ENCODE data around the gene OR8G5.
A peak's percentile ranks its signal among the peaks of the same experiment; 100 is the strongest.
"Not testable (repeated sequence)": the region's sequence is repeated elsewhere in the genome, so short reads cannot be mapped to it uniquely, and the experiment has no call there.

Gene OR8G5

GRCh38 chr11:124256076-124256475 lies at the start of gene OR8G5:
TSS of gene OR8G5 (plus strand) at chr11:124256376. CDS start at chr11:124264932, 8,556 bp downstream.
- no peak for DNase-seq (ENCODE audit: low read depth)

- no peak for DNase-seq (ENCODE audit: low read depth)
Measured at GRCh38 chr11:124207102-124207792, 48.9 kb upstream of the OR8G5 start.

GRCh38 chr11:124209824-124210357 lies 46.3 kb upstream of the OR8G5 start:
- no peak for DNase-seq (ENCODE audit: low read depth)

DNA sequence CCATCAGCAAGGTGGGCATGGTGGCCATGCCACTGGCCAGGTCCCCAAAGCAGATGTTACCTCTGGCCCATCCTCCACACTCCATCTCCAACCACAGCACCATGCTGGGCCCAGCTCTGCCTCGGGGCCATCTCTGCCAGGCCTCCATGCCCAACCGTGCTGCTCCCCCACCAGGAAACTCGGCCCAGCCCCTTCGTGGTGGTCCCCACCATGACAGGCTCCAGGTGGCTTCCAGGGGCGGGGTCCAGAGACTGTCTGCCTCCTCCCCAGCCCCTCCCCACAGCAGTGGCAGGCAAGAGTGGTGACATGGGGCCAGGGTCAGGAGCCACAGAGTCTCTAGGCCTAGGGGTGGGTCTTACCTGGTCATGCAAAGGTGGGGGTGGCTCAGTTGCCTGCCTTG lies 45.8 kb upstream of the OR8G5 start:
- no peak for DNase-seq (ENCODE audit: low read depth)

DNA sequence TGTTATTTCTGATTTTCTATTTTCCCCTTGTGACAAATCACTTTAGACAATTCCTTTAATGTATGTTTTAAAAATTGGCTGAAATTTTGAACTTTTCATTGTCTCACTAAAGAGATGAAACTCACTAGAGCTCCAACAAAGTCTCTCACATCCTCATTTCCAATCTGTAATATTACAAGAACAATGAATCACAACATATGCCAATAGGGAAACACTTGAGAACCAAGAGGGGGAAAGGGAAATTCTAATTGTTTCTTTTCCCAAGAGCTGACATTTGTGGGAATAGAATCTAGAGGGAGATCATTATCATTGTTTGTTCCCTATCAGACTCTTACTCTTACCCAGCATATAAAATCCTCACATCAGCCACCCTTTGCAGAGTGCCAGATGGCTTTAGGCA lies 44.9 kb upstream of the OR8G5 start:
- no peak for DNase-seq (ENCODE audit: low read depth)

GRCh38 chr11:124214027-124214426 lies 42.1 kb upstream of the OR8G5 start:
- no peak for DNase-seq (ENCODE audit: low read depth)

- no peak for DNase-seq (ENCODE audit: low read depth)
Measured at GRCh38 chr11:124219126-124219525, 37.0 kb upstream of the OR8G5 start.

GRCh38 chr11:124222407-124222806 lies 33.8 kb upstream of the OR8G5 start:
- no peak for DNase-seq (ENCODE audit: low read depth)

GRCh38 chr11:124224618-124225423 lies 31.4 kb upstream of the OR8G5 start:
- not testable (repeated sequence) for DNase-seq (ENCODE audit: low read depth)

DNA sequence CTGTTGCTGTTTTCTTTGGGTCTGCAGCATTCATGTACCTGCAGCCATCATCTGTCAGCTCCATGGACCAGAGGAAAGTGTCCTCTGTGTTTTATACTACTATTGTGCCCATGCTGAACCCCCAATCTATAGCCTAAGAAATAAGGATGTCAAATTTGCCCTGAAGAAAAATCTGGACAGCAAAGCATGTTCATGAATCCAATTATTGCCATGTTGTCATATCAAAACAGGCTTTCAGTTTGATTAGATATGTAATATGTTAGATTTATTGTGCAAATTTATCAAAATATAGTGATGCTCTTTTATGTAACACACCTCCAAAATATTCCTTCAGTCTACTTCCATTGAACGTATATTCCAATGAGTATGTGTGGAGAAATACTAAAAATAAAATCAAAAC lies 30.7 kb upstream of the OR8G5 start:
- no peak for DNase-seq (ENCODE audit: low read depth)

GRCh38 chr11:124233376-124233775 lies 22.8 kb upstream of the OR8G5 start:
- peak; percentile 1 for DNase-seq (ENCODE audit: low read depth)

DNA sequence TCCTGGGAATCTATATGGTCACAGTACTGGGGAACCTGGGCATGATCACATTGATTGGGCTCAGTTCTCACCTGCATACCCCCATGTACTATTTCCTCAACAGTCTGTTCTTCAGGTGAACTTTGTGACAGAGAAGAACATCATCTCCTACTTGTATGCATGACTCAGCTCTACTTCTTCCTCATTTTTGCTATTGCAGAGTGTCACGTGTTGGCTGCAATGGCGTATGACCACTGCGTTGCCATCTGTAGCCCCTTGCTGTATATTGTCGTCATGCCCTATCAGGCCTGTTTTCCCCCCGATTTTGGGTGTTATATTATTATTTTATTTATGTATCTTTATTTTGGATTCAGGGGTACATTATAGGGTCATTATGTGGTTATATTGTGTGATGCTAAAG lies 17.7 kb upstream of the OR8G5 start:
- DNase-seq (ENCODE audit: low read depth): no peak

- no peak for DNase-seq (ENCODE audit: low read depth)
Measured at GRCh38 chr11:124240621-124241397, 15.4 kb upstream of the OR8G5 start, which contains the start of gene OR8G1. TSS of gene OR8G1 (plus strand) at chr11:124241095. CDS start at chr11:124249676, 8,581 bp downstream.

DNA sequence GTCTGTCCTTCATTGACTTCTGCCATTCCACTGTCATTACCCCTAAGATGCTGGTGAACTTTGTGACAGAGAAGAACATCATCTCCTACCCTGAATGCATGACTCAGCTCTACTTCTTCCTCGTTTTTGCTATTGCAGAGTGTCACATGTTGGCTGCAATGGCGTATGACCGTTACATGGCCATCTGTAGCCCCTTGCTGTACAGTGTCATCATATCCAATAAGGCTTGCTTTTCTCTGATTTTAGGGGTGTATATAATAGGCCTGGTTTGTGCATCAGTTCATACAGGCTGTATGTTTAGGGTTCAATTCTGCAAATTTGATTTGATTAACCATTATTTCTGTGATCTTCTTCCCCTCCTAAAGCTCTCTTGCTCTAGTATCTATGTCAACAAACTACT lies 6.3 kb upstream of the OR8G5 start:
- DNase-seq (ENCODE audit: low read depth): not testable (repeated sequence)

GRCh38 chr11:124265041-124265440 lies 8.9 kb downstream of the OR8G5 start:
- DNase-seq (ENCODE audit: low read depth): not testable (repeated sequence)

GRCh38 chr11:124270886-124271285 lies 14.7 kb downstream of the OR8G5 start:
- peak; percentile 38 for DNase-seq (ENCODE audit: low read depth)

DNA sequence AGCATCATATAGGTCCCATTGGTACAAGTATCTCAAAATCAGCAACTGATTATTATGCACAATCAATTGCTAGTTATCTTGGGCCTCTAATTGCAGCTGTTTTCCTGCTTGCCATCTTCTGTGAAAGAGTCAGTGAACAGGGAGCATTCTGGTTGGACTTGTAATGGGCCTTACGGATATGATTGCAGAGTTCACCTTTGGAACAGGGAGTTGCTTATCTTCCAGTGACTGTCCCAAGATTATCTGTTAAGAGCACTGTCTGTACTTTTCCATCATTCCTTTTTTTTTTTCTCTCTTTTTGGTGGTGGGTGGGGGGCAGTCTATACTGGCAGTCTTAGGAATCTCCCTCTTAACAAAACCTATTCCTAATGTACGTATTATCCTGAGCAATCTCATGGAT lies 17.8 kb downstream of the OR8G5 start:
- no peak for DNase-seq (ENCODE audit: low read depth)

DNA sequence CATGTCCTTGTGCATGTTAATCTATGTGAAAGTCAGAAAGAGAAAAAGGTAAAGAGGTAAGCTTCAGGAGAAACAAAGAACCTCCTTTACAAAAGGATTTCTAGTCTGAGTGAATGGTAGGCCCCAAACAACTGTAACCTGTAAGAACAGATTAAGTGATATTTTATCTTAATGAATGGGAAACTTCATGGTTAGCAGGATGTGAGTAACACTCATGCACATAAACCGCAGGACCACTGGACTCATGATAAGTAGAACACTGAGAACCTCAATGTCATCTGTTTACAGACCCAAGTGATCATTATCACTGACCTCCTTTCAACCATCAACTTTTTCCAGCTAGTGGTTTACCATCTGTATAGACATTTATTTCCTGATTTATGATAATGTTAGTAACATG lies 19.9 kb downstream of the OR8G5 start:
- DNase-seq (ENCODE audit: low read depth): peak; percentile 97

DNA sequence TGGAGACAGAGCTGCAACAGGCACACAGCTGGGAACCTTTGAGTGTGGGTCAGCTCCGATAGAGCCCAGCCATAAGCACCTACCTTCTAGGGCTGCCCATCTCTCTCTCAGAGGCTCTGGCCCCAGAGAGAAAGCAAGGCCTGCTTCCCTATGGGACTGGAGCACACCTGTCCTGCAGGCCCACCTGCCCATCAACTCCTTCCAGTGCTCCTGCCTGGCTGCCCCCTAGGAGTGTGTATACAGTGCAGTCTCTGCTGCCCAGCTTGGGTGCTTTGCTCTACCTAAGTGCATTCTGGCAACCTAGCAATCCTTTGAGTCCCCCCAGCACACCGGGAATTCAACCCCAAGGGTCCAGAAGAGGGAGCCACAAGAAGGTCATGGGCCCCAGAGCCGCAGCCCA lies 21.0 kb downstream of the OR8G5 start:
- no peak for DNase-seq (ENCODE audit: low read depth)

DNA sequence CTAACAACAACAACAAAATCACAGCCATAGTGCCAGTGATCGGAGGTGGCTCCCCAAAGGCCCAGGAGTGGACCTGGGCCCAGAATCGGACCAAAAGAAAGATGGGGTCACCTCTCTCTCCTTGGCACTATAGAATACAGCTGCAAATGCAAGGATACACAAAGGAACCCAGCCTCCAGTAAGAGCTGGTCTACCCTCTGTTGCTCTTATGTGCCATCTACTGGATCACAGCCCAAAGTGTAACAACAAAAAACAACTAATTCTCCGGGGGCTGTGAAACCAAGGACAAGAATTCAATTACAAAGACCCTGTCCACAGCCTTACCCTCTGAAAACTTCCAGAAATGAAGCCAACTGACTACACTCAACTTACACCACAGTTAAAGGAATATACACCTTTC lies 21.6 kb downstream of the OR8G5 start:
- DNase-seq (ENCODE audit: low read depth): no peak

DNA sequence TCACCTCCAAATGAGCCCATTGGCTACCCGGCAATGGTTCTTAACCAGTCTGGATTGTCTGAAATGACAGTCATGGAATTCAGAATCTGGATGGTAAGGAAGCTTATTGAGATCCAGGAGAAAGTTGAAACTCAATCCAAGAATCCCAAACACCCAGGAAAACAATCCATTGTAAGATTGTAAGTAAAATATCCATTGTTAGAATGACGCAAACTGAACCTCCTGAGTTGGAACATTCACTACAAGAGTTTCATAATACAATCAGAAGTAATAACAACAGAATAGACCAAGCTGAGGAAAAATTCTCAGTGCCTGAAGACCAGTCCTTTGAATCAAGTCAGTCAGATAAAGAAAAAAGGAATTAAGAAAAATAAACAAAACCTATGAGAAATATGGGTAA lies 22.1 kb downstream of the OR8G5 start:
- peak; percentile 41 for DNase-seq (ENCODE audit: low read depth)

DNA sequence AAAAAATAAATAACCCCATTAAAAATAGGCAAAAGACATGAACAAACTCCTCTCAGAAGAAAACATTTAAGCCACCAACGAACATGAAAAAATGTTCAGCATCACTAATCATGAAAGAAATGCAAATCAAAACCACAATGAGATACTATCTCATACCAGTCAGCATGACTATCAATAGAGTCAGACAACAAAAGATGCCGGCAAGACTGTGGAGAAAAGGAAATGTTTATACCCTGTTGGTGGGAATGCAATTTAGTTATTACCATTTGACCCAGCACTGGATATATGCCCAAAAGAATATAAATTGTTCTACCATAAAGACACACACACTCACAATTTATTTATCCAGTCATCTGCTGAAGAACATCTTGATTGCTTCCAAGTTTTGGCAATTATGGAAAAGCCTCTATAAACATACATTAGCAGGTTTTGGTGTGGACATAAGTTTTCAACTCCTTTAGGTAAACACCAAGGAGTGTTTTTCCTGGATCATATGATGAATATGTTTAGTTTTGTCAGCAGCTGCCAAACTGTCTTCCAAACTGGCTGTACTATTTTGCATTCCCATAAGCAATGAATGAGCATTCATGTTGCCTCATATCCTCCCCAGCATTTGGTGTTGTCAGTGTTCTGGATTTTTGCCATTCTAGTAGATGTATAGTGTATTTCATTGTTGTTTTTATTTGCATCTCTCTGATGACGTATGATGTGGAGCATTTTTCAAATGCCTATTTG lies 29.6 kb downstream of the OR8G5 start:
- peak; percentile 96 for DNase-seq (ENCODE audit: low read depth)
